HS-5 (cell line): ENCODE data around the gene OR2W1.

Source experiments
- DNase-seq: peaks from one replicate; pipeline ENCODE4 v3.0.0-alpha.2; 2012; ENCODE audit warnings: low read depth

OR2W1 gene

DNA sequence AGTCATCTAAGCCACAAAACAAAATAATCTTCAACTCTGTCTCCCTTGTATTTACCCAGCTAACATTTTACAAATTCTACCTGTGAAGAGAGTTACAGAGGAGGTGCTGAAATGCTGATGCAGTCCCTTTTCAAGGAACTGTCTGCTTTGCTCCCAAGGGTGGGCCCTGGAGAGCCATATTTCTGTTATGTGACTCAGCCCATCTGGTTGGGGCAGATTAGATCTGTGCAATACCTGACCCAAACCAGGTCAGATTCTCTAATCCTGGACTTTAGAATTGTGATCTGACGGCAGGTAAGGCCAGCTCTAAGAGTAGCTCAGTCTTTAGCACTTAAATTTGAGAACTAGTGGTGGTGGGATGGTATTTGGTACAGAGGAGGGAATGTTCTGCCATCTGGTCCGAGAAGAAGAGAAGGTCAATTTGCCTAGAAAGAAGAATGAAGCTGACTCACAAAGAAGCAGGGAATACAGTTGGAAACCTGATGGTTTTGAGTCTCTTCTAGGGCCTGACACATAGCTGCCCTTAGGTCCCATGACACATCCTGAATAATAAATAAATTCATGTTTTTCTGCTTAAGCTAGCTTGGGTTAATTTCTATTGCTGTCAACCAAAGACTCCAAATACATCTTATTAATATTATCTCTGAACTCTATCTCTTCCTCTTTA lies 48.0 kb downstream of the OR2W1 start:
- DNase-seq: no peak

DNA sequence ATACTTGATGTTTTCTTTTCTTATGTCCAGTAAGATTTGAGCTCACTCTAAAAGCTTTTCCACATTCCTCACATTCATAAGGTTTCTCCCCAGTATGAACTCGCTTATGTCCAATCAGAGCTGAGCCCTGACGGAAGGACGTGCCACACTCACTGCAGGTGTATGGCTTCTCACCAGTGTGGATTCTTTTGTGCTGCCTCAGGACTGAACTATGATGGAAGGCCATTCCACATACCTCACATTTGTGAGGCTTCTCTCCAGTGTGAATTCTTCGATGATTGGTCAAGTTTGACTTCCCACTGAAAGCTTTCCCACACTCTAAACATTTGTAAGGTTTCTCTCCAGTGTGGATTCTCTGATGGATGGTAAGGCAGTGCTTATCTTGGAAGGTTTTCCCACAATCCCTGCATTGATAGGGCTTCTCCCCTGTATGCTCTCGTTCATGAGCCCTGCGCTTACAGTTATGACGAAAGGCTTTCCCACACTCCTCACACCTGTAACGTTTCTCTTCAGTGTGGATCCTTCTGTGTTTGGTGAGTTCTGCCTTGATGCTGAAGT lies 49.8 kb downstream of the OR2W1 start:
- DNase-seq: no peak
